VCaP (cell line): ENCODE measurements around the gene RBM14.

Source experiments
- H3K27ac ChIP-seq: fragments of 450-650 bp; 2 replicates; pipeline ENCODE4 v1.5.1; 2017
- TF ChIP-seq, protein P1 (sequence below): fragments of 450-650 bp; conservative IDR thresholded peaks from 2 replicates; pipeline ENCODE4 v1.5.1; 2017; ENCODE audit warnings: mild to moderate bottlenecking, moderate library complexity

RBM14 gene

GRCh38 chr11:66653123-66653522 is 36.7 kb downstream of the RBM14 start:
- no peak overlapping the region for H3K27ac ChIP-seq
- TF ChIP-seq, protein P1, sequence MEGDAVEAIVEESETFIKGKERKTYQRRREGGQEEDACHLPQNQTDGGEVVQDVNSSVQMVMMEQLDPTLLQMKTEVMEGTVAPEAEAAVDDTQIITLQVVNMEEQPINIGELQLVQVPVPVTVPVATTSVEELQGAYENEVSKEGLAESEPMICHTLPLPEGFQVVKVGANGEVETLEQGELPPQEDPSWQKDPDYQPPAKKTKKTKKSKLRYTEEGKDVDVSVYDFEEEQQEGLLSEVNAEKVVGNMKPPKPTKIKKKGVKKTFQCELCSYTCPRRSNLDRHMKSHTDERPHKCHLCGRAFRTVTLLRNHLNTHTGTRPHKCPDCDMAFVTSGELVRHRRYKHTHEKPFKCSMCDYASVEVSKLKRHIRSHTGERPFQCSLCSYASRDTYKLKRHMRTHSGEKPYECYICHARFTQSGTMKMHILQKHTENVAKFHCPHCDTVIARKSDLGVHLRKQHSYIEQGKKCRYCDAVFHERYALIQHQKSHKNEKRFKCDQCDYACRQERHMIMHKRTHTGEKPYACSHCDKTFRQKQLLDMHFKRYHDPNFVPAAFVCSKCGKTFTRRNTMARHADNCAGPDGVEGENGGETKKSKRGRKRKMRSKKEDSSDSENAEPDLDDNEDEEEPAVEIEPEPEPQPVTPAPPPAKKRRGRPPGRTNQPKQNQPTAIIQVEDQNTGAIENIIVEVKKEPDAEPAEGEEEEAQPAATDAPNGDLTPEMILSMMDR: no peak

DNA sequence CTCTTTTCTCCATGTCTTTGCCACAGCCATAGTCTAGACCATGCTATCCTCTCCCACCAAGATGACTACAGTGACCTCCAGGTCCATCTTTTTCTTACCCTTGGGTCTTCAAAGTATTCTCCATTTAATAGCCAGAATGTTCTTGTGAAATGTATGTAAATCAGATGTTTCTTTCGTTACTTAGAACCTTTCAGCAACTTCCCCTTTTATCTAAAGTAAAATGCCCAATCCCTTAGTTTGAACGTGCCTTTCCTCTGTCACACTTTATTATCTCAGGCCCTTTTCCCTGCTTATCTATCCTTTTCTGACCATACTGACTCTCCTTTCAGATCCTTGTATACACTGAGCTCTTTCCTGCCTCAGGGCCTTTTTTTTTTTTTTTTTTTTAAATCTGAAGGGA is 43.3 kb downstream of the RBM14 start:
- no peak overlapping the region for H3K27ac ChIP-seq
- TF ChIP-seq, protein P1: no peak

DNA sequence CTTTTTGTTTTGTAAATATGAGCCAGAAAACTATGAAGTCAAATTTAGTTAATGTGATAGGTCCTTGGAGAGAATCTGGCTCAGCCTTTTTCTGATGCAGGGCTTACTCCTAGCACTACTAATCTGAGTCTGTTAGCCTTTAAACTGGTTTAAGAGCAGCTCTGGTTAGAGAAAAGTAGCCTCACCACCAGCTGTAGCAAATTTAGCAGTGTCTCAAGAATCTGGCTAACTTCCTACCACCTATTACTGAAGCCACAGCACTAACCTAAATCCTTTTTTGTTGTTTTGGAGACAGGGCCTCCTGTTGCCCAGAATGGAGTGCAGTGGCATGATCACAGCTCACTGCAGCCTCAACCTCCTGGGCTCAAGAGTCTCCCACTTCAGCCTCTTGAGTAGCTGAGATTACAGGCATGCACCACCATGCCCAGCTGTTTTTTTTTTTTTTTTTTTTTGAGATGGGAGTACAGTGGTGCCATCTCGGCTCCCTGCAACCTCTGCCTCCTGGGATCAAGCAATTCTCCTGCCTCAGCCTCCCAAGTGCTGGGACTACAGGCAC is 47.4 kb downstream of the RBM14 start:
- H3K27ac ChIP-seq: no peak overlapping the region
- TF ChIP-seq, protein P1: no peak

- TF ChIP-seq, protein P1: no peak
- H3K27ac ChIP-seq: no peak overlapping the region
Observed at GRCh38 chr11:66665369-66665768, 48.9 kb downstream of the RBM14 start.

DNA sequence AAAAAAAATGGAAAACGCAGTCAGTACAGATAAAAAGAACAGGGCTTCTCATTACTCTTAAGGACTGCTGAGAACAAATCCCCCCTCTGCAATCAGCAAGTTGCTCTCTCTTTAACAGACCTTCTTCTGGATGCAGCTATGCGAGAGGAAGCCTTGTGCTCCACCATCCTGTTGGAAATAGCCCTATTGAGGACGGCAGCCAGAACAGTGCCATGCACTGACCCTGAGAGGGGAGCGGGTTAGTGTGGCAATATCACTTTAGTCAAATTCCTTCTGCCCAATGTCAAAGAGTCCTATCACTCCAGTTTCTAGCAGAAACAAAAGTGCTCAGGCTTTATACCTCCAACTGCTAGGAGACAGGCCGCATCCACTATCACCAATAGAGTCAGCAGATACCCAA is 54.4 kb downstream of the RBM14 start:
- H3K27ac ChIP-seq: no peak overlapping the region
- TF ChIP-seq, protein P1: no peak

GRCh38 chr11:66674964-66675602 is 58.7 kb downstream of the RBM14 start:
- H3K27ac ChIP-seq: no peak overlapping the region
- TF ChIP-seq, protein P1: no peak

GRCh38 chr11:66676282-66676919 is 60.0 kb downstream of the RBM14 start:
- TF ChIP-seq, protein P1: no peak
- H3K27ac ChIP-seq: peak overlapping the region; percentile 92
